Activated CD8-positive, alpha-beta memory T cell treated with anti-CD3 and anti-CD28 coated beads, Interleukin-2, amount 50 U/mL, for 24 hours (primary cell): ENCODE data around the gene RHOT1.
"Not testable (repeated sequence)": the region's sequence is repeated elsewhere in the genome, so short reads cannot be mapped to it uniquely, and the experiment has no call there.

Experiments
- DNase-seq: peaks from one replicate; pipeline ENCODE4 v3.0.0-alpha.2; 2020; ENCODE audit errors: extremely low read depth

The RHOT1 gene

DNA sequence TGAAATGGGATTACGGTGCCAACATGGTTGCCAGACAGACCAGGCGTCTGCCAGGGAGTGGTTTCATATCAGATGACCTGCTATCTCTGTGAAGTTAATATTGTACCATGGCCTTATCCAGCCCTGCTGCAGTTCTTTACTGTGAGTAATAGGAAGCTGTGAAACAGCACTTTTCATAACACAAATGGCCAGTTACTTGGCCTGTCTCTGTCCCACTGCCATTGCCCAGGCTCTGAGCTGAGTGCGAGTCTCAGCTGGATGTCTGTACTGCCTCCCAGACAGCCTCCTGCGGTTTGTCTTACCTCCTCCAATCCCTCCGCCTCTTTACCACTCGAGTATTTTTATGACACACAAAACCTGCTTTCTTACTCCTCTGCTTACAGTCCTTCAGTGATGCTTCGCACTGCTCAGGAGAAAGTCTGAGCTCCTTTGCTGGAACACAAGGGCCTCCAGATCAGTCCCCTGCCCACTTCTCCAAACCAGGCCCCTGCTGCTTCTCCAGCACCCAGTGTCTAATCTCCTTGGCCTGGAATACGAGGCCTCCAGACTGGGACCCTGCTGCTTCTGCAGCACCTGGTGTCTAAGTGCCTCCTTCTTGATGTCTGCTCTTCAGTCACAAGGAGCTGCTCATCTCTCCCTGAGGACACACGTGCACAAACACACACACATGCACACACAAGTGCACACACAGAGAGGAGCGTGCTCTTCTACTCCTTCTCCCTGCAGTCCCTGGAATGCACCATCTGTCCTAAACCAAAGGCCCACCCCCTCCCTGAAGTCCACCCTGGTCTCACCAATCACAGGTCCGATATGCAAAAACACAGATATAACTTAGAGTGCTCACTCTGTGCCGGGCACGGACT is 17.1 kb upstream of the RHOT1 start:
- no peak for DNase-seq

DNA sequence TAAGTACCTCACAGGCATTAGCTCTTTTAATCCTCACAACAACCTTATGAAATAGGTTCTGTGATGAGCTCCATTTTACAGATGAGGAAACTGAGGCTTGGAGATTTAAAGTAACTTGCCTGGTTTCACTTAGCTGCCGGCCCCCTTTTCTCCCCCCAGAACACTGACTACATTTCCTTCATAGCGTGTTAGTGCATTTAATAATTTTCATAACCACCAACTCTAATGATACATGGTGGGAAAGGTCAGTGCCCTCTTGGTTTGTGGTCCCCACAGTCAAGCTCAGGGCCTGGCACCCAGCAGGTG is 16.5 kb upstream of the RHOT1 start:
- no peak for DNase-seq

DNA sequence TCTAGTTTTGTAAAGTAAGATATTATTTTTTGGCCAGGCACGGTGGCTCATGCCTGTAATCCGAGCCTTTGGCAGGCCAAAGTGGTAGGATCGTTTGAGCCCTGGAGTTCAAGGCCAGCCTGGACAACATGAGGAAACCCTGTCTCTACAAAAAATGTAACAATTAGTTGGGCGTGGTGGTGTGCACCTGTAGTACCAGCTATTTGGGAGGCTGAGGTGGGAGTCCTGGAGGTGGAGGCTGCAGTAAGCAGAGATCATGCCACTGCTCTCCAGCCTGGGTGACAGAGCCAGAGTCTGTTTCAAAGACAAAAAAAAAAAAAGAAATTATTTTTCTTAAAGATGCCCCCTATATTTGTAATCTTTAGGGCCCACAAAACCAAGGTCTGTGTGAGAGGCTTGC is 16.0 kb upstream of the RHOT1 start:
- DNase-seq, result no peak

DNA sequence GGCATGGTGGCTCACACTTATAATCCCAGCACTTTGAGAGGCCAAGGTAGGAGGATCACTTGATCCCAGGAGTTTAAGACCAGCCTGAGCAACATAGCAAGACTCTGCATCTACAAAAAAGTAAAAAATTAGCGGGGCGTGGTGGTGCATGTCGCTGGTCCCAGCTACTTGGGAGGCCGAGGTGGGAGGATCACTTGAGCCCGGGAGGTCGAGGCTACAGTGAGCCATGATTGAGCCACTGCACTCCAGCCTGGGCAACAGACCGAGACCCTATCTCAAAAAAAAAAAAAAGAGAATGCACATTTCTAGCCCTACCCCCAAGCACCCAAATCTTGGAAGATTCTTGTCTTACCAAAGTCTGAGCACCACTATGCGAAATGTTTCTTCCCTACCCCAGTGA is 15.6 kb upstream of the RHOT1 start:
- no peak for DNase-seq

DNA sequence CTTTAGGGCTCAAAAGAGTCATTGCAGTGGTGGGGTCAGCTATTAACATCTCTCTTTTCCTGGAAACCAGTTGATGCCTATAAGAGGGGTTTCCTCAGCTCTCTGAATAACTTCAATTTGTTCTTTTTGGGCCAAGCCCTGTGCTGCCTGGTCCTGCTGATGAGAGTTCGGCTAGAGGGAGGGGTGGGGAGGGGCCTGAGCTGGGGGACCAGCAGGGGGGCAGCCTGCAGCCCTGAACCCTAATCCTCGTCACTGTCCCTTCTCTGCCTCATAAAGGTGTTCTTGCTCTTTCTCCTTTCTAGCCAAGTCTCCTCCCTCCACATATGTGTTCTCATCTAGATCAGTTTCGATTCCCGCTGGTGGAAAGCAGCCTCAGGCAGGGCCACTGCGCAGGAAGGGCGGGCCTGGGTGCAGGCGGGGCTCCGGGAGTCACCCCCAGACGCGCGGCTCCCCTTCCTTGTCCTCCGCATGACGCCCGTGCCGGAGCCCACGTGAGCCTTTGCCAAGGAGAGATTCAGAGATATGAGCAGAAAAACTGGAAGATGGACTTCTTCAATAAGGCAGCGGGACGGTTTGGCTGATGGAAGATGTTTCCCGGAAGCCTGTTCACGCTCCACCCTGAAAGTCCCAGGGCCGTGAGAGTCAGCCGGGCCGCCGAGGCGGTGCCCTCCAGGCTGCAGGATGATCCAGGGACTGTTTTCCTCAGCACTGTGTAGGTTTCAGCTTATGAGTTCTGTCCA is 15.0 kb upstream of the RHOT1 start:
- DNase-seq, result peak; percentile 51

DNA sequence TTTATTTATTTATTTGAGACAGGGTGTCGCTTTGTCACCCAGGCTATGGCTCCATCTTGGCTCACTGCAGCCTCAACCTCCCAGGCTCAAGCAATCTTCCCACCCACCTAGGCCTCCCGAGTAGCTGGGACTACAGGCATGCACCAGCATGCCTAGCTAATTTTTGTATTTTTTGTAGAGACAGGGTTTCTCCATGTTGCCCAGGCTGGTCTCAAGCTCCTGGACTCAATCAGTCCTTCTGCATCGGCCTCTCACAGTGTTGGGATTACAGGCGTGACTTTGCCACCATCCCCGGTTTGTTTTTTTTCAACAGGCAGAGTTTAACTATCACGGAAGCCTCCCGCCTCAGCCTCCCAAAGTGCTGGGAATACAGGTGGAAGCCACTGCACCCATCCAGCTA is 13.8 kb upstream of the RHOT1 start:
- DNase-seq, result not testable (repeated sequence)

DNA sequence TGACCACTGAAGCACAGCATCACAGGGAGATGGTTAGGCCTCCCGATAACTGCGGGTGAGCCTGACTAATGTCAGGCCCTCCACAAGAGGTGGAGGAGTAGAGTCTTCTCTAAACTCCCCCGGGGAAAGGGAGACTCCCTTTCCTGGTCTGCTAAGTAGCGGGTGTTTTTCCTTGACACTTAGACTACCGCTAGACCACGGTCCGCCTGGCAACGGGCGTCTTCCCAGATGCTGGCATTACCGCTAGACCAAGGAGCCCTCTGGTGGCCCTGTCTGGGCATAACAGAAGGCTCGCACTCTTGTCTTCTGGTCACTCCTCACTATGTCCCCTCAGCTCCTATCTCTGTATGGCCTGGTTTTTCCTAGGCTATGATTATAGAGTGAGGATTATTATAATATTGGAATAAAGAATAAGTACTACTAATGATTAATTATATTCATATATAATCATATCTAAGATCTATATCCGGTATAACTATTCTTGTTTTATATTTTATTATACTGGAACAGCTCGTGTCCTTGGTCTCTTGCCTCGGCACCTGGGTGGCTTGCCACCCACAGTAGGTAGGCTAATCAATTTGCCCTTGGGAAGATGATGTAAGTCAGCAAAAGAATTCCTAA is 6.7 kb upstream of the RHOT1 start:
- DNase-seq, result not testable (repeated sequence)

DNA sequence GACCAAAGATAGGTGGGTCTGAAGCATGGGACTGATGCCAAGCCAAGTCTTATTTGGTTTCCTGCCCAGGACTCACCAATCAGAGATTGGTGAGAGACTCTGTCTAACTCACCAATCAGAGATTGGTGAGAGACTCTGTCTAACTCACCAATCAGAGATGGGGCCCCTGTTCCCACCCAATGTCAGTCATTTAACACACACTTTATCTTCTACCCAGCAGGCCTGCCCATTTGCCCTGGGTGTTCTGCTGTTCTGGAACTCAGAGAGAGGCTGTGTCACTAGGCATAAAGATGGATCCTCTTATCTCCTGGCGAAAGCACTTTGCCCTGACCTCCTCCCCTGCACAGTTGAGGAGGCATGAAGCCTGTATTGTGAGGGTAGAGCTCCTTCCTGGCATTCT is 5.4 kb upstream of the RHOT1 start:
- no peak for DNase-seq

DNA sequence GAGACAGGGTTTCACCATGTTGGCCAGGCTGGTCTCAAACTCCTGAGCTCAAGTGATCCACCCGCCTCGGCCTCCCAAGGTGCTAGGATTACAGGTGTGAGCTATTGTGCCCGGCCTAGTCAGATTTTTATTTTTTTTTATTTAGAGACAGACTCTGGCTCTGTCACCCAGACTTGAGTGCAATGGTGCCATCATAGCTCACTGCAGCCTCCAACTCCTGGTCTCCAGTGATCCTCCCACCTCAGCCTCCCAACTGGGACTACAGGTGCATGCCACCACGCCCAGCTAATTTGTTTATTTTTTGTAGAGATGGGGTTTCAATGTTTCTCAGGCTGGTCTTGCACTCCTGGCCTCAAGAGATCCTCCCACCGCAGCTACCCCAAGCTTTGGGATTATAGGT is 2.8 kb upstream of the RHOT1 start:
- DNase-seq, result not testable (repeated sequence)

DNA sequence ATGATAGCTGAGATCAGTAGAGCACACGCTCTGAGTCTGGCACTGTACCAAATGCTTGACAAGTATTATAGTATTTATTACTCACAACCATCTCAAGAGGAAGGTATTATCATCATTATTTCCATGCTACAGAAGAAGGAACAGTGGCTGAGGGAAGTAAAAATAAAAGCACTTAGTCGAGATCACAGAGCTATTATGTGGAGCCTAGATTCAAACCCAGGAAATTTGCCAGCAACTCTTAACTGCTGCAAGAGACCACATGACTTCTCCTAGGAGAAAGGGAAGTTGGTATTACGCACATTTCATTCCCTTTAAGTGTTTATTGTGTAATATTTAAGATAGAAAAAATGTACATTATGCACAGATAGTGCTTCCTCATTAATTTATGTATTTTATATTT is 1.0 kb upstream of the RHOT1 start:
- DNase-seq, result no peak

DNA sequence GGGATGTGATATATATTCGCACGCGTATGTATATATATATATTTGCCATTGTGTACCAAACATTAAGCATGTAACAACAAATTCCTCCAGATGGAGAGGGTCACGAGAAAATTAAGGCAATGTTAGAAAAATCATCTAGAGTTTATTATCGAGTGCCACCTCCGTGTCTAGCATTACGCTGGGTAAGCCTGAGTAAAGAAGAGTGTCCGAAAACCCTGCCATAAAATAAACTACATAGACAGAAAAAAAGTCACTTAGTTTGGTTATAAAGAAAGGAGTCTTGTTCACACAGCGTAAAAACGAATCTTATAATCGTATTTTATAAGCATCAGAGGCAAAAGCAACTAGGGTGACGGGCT is 644 bp upstream of the RHOT1 start:
- no peak for DNase-seq

DNA sequence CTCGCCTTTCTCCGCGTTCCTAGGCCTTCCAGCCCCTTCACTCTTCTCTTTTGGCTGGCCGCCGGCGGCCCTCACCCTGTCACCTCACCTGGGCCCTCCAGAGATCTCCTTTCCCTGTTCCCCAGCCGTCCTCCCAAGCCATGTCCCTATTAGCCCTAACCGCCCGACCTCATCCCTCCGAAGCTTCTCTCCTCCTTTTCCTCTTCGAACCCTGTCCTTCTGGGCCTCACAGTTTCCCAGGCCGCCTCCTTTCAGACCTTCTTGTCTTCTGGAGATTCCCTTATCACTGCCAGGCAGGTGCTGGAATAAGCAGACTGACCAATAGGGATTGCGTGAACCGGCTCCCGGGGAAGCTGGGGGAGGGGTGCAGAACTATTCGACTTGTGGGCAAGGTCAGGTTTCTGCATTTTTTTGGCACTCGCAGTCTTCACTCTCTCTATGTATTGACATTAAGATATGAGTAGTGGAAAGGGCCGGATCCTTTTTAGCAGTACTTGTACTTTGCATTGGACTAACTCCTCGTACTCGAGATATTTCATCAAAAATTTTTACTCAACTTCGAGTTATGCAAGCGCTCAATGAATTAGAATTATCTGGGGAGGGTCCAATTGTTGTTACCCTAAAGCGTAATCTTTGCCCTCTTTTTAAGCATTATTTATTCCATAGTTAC is 690 bp downstream of the RHOT1 start:
- DNase-seq, result no peak

DNA sequence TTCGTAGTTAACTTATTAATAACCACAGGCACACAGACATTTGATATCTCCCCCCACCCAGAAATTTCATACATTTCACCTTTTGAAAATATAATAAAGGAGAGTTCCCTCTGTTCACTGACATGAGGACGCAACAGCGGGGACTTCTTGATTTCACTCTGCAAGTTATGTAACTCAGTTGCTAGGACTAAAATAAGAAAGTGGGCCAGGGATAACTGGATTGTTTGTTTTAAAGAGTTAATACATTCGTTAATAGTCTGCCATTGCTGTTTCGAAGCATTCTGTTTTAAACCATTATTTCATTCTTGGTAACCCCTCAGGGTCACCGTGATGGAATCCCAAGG is 1.2 kb downstream of the RHOT1 start:
- no peak for DNase-seq

DNA sequence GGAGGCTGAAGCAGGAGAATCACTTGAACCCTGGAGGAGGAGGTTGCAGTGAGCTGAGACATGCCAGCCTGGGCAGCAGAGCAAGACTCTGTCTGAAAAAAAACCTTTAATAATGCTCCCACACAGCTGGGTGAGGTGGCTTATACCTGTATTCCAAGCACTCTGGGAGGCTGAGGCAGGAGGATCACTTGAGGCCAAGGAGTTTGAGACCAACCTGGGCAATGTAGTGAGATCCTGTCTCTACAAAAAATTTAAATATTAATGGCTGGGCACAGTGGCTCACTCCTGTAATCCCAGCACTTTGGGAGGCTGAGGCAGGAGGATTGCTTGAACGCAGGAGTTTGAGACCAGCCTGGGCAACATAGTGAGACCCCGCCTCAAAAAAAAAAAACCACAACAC is 2.1 kb downstream of the RHOT1 start:
- DNase-seq, result not testable (repeated sequence)

DNA sequence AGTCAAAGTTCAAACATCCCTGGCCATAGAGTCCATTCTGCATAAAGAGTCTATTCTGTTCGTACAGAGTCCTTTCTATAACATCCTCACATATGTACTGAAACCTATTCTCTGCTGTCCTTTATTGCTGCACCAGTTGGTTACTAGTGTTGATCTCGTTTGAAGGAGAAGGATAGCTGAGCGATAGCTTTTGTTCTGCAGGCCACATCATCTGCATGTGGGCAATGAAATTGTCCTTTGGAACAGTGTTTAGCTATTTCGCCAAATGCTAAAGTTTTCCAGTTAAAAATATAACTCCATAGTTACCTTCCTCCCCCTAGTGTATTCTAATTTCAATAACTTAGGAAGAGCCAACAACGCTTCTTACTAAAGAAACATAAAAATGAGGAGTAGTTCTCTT is 6.0 kb downstream of the RHOT1 start:
- no peak for DNase-seq

DNA sequence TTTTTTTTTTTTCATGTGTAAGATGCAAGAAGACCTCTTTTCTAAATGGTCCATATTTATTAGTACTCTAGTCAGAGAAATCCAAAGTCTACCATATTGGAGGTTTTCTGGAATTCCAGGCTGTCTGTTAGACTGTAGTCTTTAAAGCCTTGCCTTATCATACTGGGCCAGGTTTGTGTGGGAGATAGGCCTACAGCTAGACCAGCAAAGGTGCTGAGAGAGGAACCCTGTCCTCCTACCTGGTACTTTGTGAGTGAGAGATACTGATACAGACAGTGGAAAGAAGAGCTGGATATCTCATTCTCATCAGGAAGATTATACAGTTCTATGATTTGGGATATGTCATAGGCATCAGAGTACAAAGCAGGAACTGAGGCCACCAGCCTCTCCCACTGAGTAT is 8.1 kb downstream of the RHOT1 start:
- DNase-seq, result no peak

DNA sequence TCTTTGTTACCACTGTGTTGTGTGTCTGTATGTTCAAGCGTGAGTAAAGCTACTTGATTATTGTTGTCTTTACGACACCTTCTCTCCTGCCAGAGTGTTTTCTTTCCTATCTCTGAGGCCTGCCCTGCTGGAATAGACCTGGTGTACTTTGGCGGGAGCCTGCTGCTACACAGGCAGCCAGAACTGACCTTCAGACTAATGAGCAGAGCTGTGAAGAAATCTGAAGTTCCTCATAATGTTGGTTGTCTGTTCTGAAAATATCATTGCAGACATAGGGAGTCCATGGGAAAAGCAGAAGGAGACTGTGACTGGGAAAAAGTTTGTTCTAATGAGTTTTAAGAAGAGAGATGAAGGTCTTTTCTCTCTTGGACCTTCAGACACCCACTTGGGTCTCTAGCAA is 9.8 kb downstream of the RHOT1 start:
- DNase-seq, result no peak

DNA sequence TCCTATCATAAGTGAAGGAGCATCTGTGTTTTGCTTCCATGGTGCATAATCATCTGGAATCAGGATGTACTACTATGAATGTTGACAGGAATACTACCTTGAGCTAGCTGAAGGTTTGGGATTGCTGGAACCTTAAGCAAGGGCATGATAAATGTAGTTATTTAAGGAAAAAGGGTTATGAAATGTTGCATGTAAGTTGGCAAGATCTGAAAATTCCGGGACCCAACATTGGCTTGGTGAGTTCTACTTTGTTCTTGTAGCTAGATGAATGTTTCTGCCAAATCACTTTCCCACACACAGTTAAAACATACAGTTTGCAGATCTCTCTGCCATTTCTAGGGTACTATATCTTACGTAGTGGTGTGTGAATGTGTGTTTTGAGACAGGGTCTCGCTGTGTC is 13.6 kb downstream of the RHOT1 start:
- no peak for DNase-seq

DNA sequence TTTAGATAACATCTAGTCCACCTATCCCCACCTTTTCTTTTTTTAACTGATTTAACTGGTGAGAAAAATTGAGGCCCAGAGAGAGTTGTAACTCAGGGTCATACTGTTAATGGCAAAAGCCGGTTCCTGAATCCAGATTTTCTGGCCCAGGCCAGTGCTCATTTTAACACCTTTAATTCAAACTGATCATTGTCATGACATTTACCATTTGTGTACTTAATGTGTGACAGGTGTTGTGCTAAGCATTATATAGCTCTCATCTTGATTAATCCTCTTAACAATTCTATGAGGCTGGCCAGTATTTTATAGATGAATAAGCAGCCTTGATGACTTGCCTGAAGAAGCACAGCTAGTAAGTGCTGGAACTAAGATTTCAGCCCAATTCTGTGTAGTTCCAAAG is 14.4 kb downstream of the RHOT1 start:
- DNase-seq, result no peak

DNA sequence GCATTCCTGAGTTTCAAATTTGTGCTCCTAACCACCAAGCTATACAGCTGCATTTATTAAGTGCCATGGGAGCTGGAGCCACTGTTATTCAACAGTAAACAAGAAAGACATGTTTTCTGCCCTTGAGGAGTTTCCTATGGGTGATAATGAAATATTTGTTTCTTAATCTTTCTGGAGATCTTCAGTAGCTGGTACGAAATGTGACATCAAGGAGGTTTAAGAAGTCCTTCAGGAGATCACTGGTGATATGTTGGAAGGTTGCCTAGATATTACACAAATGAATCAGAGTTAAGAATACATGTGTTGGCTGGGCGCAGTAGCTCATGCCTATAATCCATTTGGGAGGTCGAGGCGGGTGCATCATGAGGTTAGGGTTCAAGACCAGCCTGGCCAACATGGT is 14.9 kb downstream of the RHOT1 start:
- no peak for DNase-seq

DNA sequence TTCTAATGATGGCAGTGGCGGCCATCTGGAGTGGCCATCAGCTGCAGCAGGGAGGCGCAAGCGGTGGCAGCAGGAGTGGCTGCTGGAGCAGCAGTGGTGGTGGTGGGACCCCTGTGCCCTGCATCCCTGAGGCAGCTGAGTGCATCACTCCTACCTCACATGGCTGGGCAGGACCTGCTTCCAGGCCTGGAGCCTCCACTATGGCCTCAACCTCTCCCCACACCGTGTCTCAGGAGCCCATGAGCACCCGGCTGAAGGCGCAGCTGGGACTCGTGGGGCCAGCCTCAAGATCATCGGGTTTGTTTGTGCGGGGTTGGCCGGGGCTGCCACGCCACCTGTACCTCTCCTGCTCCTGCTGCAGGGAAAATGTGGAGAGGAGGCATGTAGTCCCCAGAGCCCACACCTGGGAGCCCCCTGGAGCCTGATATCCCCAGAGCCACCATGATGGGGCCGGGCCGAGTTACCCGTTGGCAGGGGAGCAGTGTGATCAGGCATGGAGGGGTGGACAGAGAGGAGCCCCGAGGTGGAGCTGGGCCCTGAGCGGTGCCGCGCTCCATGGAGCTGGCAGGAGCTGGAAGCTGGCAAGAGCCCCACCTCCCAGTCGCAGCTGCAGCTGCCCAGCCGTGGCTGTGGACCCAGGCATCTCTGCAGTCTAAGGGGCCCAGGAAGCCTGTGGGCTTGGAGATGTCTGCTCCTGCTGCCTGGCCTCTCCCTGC is 16.7 kb downstream of the RHOT1 start:
- DNase-seq, result no peak
